NCI-H446 (cell line): ENCODE measurements around the gene RECQL.

Source experiments
- DNase-seq, 2 experiments: peaks; one replicate each; lab custom pipeline; 2025; lab: John Stamatoyannopoulos, UW

RECQL gene, protein sequence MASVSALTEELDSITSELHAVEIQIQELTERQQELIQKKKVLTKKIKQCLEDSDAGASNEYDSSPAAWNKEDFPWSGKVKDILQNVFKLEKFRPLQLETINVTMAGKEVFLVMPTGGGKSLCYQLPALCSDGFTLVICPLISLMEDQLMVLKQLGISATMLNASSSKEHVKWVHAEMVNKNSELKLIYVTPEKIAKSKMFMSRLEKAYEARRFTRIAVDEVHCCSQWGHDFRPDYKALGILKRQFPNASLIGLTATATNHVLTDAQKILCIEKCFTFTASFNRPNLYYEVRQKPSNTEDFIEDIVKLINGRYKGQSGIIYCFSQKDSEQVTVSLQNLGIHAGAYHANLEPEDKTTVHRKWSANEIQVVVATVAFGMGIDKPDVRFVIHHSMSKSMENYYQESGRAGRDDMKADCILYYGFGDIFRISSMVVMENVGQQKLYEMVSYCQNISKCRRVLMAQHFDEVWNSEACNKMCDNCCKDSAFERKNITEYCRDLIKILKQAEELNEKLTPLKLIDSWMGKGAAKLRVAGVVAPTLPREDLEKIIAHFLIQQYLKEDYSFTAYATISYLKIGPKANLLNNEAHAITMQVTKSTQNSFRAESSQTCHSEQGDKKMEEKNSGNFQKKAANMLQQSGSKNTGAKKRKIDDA

DNA sequence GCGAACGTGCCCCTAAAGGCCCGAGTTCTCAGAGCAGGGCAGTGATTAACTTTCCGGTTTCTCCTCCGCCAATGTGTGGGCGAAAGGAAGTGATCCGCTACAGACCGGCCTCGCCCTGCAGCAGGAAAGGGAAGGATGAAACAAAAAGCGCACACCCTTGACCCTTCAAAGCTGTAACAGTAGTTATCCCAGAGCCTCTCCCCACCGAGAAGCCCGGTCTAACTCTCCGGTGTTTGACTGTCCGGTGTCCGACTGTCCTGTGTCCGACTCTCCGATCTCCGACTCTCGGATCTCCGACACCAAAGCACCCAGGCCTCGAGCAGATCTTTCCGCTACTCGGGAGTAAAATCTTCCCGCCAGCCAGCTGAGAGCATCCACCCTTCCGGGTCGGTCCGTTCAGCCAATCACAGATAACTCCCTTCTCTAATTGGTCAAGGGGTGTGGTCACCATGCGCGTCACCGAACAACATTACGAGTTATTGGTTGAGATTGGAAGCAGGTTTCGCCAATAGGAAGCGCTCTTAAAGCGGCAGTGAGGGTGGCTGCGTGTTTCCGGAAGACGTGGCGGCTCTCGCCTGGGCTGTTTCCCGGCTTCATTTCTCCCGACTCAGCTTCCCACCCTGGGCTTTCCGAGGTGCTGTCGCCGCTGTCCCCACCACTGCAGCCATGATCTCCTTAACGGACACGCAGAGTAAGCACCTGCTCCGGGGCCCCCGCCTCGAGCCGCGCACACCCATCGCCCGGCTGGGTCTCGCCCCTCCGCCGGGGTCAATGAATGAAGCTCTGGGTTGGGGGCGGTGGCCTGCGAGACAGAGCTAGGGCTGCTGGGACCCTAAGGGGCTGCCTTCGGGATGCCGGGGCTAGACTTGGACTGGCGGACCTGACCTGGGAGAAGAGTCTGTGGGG, at the start of gene RECQL, which contains the start of gene GOLT1B:
Gene RECQL (minus strand): TSS at position 378 of the 906 bp plus-strand sequence. CDS start 2,065 bp downstream, outside the sequence.
Gene GOLT1B (plus strand): TSS at position 532 of the 906 bp plus-strand sequence. CDS start 135 bp downstream, at position 667.
- DNase-seq = peak; percentile 97

GRCh38 chr12:21547437-21547836, 46.0 kb upstream of the RECQL start:
- DNase-seq = no peak

DNA sequence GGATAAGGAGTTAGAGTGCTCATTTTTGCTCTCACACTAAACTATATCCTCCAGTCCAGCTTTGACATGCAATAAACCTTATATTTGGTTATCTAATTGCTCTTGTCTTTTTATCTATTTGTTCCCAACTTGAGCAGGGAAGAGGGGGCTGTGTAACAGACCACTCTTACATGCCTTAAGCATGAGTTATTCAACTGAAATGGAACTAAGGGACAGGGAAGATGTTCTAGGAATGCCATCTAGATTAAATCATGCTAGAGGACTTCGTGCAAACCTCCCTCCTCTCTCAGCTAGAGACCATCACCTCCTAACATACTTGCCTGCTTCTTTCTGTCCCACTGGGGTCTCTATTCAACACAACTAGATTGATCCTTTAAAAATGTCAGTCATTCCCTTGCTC, 45.3 kb upstream of the RECQL start:
- DNase-seq = no peak

- no peak for DNase-seq
Measured at GRCh38 chr12:21545557-21545956, 44.1 kb upstream of the RECQL start.

GRCh38 chr12:21543151-21543550, 41.7 kb upstream of the RECQL start:
- DNase-seq = no peak

- DNase-seq = no peak
Measured at GRCh38 chr12:21542403-21542802, 41.0 kb upstream of the RECQL start.

GRCh38 chr12:21541773-21542172, 40.3 kb upstream of the RECQL start:
- no peak for DNase-seq

GRCh38 chr12:21539797-21540196, 38.4 kb upstream of the RECQL start:
- no peak for DNase-seq

DNA sequence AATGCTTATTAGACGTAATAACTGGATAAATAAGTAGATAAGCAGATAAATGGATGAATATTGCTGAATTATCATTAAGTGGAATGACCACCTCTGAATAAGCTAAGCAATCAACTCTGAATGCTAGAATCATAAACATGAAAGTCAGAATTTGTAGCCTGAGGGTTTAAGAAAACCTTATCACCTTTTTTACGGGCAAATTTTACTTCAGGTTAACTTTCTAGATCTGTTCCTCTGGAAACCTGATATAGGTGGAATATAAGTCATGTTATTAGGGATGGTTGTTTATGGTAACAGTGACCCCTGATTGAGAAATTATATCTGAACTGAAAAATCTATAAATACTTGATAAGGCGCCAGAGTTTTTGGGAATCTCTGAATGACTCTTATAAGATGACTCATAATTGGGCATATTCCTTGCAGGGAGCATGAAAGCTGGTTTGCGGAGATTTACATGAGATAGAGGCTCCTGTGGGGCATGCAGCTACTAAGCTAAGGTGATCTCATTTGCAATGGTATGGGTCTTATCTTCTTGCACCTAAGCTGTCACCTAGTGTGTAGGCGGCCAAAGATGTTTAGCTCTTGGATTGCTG, 36.7 kb upstream of the RECQL start:
- DNase-seq = no peak

GRCh38 chr12:21529456-21529855, 28.0 kb upstream of the RECQL start:
- no peak for DNase-seq

DNA sequence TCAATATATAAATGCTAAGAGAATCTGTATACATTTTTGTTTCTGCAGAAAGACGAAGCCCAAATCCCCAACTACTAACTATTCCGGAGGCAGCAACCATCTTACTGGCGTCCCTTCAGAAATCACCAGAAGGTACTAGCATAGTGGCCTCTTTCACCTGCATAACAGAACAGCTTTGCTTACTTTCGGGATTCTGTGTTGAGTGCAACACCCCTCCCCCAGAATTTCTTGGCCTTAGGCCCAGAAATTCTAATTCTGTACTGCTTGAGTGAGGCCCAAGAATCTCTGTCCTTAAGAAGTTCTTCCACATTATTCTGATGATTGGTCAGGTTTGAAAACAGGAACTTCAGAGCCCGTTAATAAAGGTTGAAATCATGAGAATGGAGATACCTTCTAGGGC, 27.5 kb upstream of the RECQL start:
- no peak for DNase-seq

GRCh38 chr12:21527451-21528180, 26.2 kb upstream of the RECQL start:
- DNase-seq = peak in 1 of 2 experiments; percentile 35

GRCh38 chr12:21526721-21527345, 25.4 kb upstream of the RECQL start:
- DNase-seq = no peak

DNA sequence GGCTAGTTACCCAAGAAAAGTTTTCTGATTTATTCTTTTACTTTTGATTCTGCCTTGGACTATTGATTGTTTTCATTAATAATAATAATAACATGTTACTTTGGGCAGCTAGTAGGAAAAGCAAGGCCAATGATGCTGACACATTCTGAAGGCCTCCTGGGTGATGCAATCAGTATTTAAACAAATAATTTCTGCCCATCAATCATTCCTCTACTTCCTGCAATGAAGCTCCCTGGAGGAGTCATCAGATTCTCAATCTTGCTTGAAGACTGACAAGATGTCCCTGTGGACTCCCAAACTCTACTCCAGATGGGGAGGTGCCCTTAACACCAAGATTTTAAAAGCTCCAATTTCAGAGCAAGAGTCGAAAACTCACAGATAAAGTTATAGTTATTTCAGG, 24.6 kb upstream of the RECQL start, which contains the start of gene SPX:
Gene SPX (plus strand): TSS at position 244 of the 400 bp plus-strand sequence. CDS start 177 bp downstream, outside the sequence.
- no peak for DNase-seq

DNA sequence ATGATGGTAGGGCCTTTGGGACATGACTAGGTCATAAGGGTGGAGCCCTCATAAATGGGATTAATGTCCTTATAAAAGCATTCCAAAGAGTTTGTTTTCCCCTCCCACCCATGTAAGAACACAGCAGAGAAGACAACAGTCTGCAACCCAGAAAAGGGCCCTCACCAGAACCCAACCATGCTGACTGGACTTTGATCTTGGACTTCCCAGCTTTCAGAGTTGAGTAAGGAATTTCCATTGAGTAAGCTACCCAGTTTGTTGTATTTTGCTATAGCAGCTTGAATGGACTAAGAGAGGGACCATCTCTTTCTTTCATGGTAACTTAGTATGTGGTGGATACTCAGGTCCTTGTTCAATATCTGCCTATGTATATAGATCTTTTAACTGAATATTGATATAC, 21.7 kb upstream of the RECQL start:
- no peak for DNase-seq

DNA sequence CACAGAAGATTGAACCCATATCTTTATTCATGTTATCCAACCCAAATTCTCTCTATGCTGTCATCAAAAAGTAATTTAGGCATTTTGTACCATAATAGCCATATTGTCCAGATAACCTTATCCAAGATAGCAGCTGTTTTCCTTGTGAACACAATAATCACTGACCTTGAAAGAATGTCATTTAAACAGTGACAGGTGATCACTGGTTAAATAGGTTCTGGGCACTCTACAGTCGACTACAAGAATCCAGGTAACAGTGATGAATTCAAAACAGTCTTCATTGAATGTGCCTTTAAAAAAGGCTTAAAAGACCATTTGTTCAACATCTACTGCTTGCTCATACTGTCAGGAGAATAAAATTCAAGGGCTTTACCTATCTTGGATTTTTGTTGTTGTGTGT, 20.1 kb upstream of the RECQL start:
- no peak for DNase-seq

DNA sequence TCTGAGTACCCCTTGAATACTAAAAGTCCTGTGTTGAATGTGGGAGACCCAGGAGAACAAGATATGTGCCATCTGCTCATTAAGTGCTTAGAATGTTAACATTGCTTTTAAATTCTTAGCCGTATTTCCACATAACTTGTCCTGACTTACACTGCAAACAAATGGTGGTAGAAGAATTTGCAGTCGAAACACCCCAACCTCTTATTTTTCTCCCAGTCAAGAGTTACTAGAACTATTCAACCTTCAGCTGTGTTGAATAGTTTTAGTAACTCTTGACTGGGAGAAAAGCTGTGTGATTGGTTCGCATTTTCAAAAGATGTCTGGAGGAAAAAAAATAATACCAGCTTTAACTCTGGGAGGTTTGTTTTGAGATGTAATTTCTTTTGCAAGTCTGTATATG, 17.0 kb upstream of the RECQL start:
- DNase-seq = no peak

DNA sequence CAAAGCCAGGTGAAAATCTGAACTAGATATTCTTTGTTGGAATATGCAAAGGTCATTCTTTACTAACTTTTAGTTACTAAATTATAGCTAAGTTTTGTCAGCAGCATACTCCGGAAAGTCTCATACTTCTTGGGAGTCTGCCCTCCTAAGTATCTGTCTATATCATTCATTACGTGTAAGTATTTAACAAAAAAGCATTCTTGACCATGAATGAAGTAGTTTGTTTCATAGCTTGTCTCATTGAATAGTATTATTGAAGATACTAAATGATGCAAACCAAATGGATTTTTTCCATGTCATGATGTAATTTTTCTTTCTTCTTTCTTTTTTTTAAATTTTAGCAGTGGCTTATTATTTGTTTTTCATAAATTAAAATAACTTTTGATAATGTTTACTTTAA, 14.8 kb upstream of the RECQL start:
- DNase-seq = no peak

GRCh38 chr12:21509768-21510167, 8.3 kb upstream of the RECQL start:
- no peak for DNase-seq

DNA sequence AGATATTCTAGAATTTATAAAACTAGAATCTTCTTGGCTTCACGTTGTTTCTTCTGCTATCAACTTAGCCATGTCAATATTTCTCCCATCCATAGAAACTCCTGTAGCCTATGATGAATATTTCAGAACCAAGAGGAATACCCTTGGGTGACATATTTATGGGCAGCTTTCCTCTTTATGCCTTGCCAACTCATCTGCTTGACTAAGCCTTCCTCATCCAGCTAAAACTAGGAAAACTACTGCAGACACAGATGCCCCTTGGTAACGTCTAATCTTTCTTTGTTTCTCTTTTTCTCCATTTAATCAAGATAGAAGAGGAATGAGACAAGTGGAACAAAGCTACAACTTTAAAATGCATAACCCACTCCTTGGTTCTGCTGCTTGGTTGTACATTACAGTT, 6.4 kb upstream of the RECQL start:
- DNase-seq = no peak

GRCh38 chr12:21505888-21506287, 4.5 kb upstream of the RECQL start:
- DNase-seq = no peak
